HG03432 (cell line): Measurements from ENCODE around the gene CDH23.

Experiments used
- ATAC-seq: cut with Tn5 transposase; IDR thresholded peaks from one replicate; pipeline ENCODE4 v1.9.1; 2021; ENCODE audit warnings: mild to moderate bottlenecking, moderate library complexity; ENCODE audit not compliant: unreplicated experiment

CDH23 gene

GRCh38 chr10:71648254-71648932, 251.7 kb downstream of the CDH23 start:
- no peak for ATAC-seq

GRCh38 chr10:71648933-71649320, 252.2 kb downstream of the CDH23 start:
- ATAC-seq = no peak

GRCh38 chr10:71649631-71650030, 252.9 kb downstream of the CDH23 start:
- no peak for ATAC-seq

GRCh38 chr10:71650397-71650796, 253.7 kb downstream of the CDH23 start:
- no peak for ATAC-seq

GRCh38 chr10:71651428-71651827, 254.7 kb downstream of the CDH23 start:
- ATAC-seq = no peak

- ATAC-seq = no peak
Measured at GRCh38 chr10:71651928-71652327, 255.2 kb downstream of the CDH23 start.

GRCh38 chr10:71653044-71653443, 256.3 kb downstream of the CDH23 start:
- ATAC-seq = no peak

GRCh38 chr10:71656220-71656619, 259.5 kb downstream of the CDH23 start:
- ATAC-seq = no peak

GRCh38 chr10:71657604-71658466, 261.1 kb downstream of the CDH23 start:
- no peak for ATAC-seq

- no peak for ATAC-seq
Measured at GRCh38 chr10:71658467-71658745, 261.7 kb downstream of the CDH23 start.

GRCh38 chr10:71659111-71659634, 262.5 kb downstream of the CDH23 start:
- no peak for ATAC-seq

GRCh38 chr10:71659737-71660136, 263.0 kb downstream of the CDH23 start:
- no peak for ATAC-seq

GRCh38 chr10:71660313-71660712, 263.6 kb downstream of the CDH23 start:
- no peak for ATAC-seq

GRCh38 chr10:71661060-71661622, 264.4 kb downstream of the CDH23 start:
- no peak for ATAC-seq

- ATAC-seq = no peak
Measured at GRCh38 chr10:71661779-71662336, 265.1 kb downstream of the CDH23 start.

- ATAC-seq = no peak
Measured at GRCh38 chr10:71663311-71663710, 266.6 kb downstream of the CDH23 start.

- no peak for ATAC-seq
Measured at GRCh38 chr10:71664585-71664984, 267.9 kb downstream of the CDH23 start.

GRCh38 chr10:71665456-71665855, 268.7 kb downstream of the CDH23 start:
- no peak for ATAC-seq

- ATAC-seq = no peak
Measured at GRCh38 chr10:71666639-71667386, 270.1 kb downstream of the CDH23 start.

- no peak for ATAC-seq
Measured at GRCh38 chr10:71667387-71667752, 270.6 kb downstream of the CDH23 start.
